DOHH2 (cell line): ENCODE data around the gene GSC.

Experiments used
- EZH2phosphoT487 ChIP-seq: fragments of 200-600 bp; sonication (generic); IDR thresholded peaks from 2 replicates; pipeline ENCODE4 v1.6.1; 2017; ENCODE audit warnings: borderline replicate concordance, mild to moderate bottlenecking, antibody characterized with exemption, low read length, moderate library complexity, mixed read lengths
- TF ChIP-seq, protein P1 (sequence below): fragments of 200-600 bp; sonication (generic); IDR thresholded peaks from one replicate; pipeline ENCODE4 v1.5.1; 2014; ENCODE audit warnings: antibody characterized with exemption, mild to moderate bottlenecking, low read depth, low read length; ENCODE audit not compliant: poor library complexity, severe bottlenecking

- TF ChIP-seq EZH2phosphoT487: no peak
- TF ChIP-seq, protein P1, sequence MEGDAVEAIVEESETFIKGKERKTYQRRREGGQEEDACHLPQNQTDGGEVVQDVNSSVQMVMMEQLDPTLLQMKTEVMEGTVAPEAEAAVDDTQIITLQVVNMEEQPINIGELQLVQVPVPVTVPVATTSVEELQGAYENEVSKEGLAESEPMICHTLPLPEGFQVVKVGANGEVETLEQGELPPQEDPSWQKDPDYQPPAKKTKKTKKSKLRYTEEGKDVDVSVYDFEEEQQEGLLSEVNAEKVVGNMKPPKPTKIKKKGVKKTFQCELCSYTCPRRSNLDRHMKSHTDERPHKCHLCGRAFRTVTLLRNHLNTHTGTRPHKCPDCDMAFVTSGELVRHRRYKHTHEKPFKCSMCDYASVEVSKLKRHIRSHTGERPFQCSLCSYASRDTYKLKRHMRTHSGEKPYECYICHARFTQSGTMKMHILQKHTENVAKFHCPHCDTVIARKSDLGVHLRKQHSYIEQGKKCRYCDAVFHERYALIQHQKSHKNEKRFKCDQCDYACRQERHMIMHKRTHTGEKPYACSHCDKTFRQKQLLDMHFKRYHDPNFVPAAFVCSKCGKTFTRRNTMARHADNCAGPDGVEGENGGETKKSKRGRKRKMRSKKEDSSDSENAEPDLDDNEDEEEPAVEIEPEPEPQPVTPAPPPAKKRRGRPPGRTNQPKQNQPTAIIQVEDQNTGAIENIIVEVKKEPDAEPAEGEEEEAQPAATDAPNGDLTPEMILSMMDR: no peak
Observed at GRCh38 chr14:94767321-94767878, 2.5 kb downstream of the GSC start.
